M059J (cell line): Measurements from ENCODE around the gene ALPI. TPM values are rescaled to one million over a fixed set of nuclear protein-coding genes. Genes with fewer than 3 reads are reported as not detected.
"Not testable (repeated sequence)": the region's sequence is repeated elsewhere in the genome, so short reads cannot be mapped to it uniquely, and the experiment has no call there.

ENCODE experiments used
- DNase-seq: peaks from one replicate; pipeline ENCODE4 v3.0.0-alpha.2; 2012; ENCODE audit warnings: low read depth
- total RNA-seq: library from RNA; depleted of rRNA; stranded (reverse); fragments of >200 nt; shearing (Covaris generic); gene quantifications from 2 replicates; pipeline ENCODE4 v1.2.3, GENCODE V29; 2014

The ALPI gene
- total RNA-seq, 1 experiment from 2014 or later: not detected

DNA sequence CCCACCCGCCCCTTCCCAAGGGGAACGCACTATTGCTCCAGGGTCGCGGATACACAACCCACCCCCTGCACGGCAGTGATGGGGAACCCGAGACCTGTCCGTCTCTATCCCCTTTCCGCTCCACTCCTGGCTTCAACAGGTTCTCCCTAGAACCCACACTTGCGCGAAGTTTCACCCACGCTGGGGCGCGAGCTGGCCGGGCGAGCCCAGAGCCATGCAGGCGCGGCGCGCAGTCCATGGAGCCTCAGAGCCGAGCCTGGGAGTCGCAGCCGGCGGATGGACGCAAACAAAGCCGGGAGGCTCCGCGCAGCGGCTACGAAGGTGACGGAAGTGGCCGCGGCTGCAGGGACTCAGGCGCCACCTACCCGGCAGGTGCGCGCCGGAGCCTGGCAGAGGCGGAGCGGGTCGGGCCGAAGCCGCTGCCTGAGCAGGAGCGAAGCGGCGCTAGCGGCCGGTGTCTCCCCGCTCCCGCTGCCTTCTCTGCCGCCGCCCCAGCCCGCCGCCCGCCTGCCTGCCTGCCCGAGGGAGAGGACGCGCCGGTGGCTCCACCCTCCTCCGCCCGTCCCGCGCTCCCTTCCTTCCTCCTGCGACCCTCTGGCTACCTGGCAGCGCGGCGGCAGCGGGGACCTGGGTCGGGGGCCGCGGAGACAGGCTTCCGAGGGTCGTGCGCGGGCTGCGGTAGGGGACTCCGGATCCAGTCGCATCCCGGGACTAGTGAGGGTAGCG is 35.3 kb upstream of the ALPI start:
- no peak for DNase-seq

DNA sequence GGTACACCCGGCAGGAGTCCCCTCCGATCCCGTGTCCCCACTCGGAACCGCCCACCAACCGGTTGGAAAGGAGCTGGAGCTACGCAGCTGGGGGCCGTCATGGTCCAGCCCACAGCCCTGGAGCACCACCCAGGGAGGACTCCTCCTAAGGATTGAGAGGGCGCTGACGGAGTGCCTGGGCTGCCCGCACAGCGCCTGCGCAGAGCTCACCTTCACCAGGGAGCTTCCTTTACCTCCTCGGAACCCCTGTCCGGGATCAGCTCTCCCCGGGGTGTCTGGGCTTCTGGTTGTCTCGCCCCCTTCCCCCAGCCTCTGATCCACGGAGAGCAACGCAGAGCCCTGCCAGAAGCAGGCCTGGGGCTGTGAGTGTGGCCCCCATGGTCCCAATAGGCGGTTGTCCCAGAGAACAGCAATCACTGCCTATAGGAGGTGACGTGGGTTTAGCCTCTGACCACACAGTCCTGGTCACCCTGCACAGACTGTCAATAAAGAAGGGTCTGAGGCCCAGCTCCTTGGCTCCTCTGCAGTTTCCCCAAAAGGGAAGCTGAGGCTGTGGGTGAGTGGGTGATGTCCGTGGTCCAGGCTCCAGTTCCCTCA is 34.7 kb upstream of the ALPI start:
- DNase-seq: no peak

DNA sequence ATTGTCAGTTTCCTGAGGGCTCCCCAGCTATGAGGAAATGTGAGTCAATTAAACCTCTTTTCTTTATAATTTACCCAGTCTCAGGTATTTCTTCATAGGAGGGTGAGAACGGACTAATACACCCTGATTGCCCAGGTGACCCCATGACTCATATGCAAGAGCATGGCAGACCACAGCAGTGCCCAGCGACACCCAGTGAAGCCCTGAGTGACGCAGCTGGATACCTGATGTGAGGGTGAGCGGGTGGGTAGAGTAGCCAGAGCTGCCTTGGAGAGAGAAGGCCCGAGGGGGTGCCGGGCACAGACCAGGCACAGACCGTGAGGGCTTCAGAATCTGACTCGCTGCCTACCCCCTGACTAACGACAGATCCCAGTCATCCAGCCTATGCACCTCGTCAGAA is 33.9 kb upstream of the ALPI start:
- no peak for DNase-seq

DNA sequence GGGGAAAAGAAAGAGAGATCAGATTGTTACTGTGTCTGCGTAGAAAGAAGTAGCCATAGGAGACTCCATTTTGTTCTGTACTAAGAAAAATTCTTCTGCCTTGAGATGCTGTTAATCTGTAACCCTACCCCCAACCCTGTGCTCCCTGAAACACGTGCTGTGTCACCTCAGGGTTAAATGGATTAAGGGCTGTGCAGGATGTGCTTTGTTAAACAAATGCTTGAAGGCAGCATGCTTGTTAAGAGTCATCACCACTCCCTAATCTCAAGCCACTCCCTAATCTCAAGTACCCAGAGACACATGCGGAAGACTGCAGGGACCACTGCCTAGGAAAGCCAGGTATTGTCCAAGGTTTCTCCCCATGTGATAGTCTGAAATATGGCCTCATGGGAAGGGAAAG is 33.0 kb upstream of the ALPI start:
- not testable (repeated sequence) for DNase-seq

DNA sequence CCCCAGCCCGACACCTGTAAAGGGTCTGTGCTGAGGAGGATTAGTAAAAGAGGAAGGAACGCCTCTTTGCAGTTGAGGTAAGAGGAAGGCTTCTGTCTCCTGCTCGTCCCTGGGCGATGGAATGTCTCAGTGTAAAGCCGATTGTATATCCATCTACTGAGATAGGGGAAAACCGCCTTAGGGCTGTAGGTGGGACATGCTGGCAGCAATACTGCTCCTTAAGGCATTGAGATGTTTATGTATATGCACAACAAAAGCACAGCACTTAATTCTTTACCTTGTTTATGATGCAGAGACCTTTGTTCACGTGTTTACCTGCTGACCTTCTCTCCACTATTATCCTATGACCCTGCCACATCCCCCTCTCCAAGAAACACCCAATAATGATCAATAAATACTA is 32.5 kb upstream of the ALPI start:
- DNase-seq: not testable (repeated sequence)

DNA sequence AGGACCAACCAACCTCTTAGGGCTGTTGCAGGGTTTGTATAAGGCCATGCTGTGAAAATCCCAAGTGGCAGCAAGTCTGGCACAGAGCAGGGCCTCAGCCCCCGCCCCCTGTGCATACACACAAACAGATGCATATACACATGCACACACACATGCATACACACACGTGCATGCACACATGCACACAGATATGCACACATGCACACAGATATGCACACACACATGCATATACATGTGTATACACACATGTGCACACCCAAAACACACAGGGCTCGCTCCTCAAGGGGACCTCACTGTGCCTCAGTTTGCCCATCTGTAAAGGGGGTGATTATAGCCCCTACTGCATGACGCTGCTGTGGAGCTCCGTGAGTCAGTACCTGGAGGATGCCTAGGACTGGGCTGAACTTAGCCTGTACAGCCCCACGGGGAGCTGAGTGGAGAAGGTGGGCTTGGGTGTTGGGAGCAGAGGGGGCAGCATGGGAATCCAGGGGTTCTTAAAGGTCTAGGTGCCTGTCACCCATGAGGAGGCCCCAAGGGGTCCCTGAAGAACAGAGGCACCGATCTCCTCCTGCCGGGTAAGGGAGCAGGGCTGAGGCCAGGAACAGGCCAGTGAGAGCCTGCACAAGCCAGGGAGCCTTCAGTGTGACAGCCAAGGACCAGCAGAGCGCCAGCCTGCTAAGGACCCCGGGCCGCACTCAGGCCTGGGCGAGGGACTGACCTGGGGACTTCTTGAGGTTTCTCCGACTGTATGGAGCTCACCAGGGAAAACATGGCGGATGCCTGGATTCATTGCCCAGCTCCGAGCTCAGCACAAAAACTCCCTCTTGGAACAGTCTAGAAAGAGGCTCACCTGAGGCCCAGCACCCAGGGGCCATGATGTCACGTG is 24.0 kb upstream of the ALPI start:
- no peak for DNase-seq

DNA sequence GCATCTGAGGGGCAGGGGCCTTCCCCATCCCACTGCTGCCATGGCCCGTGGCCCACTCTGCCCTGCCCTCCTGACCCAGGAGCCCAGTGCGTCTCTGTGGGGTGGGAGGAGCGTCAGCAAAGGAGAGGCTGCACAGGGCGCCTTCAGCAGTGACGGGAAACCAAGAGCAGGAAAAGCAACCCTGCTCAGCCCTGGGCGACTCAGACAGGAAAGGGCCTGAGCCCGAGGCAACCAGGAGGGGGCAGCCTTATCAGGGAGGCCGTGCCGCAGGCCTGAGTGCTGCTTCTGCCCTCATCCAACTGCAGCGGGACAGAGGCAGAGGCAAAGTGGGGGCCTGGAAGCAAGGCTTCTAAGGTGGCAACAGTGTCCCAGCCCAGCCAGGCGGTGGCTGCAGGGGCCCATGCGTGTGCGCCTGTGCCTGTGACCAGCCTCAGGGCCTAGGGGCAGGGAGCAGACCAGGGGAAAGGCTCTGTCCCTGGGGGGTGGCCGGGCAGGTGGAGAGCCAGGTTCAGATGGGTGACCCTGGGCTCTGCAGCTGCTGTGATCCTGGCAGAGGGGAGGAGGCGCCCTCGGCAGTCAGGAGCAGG is 23.3 kb upstream of the ALPI start:
- DNase-seq: no peak

- not testable (repeated sequence) for DNase-seq
Measured at GRCh38 chr2:232433622-232434021, 22.3 kb upstream of the ALPI start.

DNA sequence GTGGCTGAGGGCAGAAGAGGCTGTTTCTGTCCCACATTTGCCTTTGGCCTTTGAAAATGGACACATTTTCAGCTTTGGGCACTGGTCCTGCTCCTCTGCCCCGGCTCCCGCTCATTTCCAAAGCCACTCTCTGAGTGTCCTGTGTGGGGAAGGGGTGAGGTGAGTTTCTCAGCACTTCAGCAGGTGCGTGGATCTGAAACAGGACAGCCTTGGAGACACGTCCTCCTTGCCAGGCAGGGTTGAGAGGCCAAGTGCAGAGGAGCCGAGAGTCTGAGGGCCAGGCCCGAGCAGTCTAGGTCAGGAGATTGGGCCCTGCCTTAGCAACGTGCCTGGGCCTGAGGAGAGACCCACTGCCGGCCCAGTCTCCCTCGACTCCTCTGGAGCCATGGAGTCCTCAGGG is 21.9 kb upstream of the ALPI start:
- no peak for DNase-seq

GRCh38 chr2:232434563-232435374 is 21.2 kb upstream of the ALPI start:
- DNase-seq: no peak

GRCh38 chr2:232435375-232435648 is 20.6 kb upstream of the ALPI start:
- DNase-seq: no peak

DNA sequence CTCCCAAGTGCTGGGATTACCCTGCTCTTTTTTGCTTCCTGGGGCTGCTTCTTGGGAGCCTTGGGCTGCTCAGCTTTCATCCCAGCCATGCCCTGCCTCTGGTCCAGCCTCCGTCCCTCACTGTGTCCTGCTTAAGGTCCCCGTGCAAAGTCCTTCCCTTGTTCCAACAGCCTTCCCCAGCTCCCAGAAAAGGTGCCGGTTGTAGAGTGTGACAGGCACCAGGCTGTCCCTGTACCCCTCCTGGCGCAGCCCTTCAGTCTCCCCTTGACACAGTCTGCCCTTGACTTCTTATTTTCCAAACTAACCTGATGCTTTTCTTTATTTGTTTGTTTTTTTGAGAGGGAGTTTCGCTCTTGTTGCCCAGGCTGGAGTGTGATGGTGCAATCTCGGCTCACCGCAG is 20.1 kb upstream of the ALPI start:
- no peak for DNase-seq

DNA sequence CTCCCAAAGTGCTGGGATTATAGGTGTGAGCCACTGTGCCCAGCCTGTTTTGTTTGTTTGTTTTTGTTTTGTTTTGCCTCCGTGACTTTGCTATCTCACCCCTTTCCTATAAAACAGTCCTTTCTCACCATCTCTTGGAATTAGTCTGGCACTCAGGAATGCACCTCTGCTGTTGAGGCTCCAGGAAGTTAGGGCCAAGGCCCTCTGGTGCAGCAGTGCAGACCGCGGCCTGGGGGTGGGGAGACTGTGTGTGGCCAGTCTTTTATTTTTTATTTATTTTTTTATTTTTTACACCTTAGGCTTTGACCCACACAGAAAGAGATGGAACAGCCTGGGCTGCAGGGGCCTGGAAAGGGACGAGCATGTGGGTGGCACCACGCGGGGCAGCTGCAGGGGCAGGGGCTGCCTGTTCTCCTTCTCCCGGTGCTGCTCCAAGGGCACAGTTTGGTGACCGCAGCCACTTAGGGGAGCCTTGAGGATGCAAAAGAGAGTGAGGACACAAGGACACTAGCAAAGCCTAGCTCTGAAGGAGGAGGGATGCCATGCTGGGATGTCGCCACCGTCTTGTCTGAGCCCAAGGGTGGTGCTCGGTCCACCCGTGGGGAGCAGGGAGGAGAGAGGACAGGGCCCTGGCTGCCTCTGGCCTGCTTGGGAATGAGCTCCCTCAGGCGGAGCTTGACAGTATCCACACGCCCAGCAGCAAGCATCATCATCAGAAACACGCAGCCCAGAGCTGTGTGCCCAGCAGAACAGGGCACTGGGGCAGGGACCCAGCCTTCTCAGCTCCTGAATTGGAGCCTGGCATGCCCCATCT is 19.4 kb upstream of the ALPI start:
- DNase-seq: peak; percentile 51

DNA sequence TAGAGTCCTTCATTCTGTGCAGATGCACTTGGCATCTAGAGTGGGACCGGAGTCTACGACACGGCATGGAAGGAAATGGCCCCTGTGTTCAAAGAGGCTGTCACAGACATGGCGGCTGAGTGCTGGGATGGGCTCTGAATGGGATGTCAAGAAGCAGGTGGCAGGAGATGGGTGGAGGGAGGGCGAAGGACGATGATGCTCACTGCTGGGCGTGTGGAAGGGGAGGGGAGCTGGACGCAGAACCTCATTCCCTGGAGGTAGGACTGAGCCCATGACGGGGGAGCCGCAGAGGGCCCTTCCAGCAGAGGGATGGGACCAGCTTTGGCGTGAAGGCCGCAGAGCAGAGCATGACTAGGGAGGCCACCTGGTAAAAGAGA is 18.8 kb upstream of the ALPI start:
- DNase-seq: no peak

DNA sequence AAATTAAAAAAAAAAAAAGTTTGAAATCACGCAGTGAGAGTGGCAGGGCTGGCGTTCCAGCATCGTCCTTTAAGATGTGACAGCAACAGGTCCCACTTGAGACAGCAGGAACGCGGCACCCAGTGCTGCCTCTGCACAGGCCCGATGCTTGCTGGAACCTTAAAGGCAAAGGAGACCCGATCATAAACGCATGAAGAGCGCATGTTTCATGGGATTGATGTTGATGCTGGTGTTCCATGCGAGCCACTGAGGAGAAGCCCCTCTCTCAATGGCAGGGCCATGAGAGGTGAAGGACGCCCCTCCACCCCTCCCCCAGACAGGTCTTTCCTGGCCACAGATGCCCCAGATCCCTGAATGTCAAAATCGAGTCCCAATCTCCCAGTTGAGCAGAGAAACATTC is 17.9 kb upstream of the ALPI start:
- no peak for DNase-seq

DNA sequence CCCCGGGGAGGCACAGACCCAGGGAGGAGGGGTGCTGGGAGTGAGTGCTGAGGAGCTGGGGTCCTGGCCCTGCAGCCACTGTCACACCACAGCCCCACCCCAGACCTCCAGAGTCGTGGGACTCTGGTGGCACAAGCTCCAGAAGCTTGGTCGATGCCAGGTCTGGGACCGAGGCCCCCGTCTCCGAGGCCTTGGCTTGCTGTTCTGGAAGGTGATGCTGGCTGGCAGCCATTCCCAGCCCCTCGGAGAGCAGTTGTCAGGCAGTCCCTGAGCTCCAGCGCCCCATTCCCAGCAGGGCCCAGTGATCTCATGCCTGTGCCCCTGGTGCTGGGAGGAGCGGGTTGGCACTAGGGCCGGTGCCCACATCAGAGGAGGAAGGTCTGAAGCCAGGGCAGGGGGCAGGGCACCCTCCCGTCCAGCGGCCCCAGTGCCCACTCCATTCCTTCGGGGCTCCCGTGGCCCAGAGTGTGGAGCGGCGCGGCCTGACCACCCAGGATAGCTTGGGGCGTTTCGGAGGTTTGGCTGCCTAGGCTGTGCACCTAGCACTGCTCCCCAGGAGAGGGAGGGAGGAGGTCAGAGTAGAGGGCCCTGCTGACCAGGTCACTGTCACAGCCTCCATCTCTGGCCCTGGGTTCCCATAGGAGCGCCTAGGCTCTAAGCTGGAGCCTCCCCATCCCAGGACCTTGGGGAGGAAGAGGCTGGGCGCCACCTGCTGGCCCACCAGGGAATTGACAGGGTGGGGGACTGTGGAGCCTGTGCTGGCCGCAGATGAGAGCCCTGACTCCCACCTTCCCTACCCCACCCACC is 16.8 kb upstream of the ALPI start:
- no peak for DNase-seq

DNA sequence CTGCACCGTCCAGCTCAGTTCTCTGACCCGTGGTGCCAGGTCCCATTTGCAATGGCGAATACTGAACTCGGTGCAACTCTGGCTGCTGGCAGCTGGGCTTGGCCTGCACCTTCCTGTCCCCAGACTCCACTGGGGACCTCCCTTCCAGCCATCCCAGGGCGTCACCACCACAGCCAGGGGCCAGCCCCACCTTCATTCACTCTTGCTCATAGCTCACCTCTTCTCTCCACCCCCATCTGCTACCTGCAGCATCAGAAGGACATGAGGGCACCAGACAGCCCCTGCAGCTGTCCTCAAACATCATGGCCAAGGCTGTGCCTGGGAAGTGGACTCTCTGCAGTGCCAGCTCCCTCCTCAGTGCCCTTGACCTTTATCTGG is 16.2 kb upstream of the ALPI start:
- no peak for DNase-seq

GRCh38 chr2:232440220-232441018 is 15.5 kb upstream of the ALPI start:
- DNase-seq: peak; percentile 62

- DNase-seq: no peak
Measured at GRCh38 chr2:232441147-232441651, 14.8 kb upstream of the ALPI start.
